H1 (cell line): ENCODE results near the gene DLK1. TPM values are rescaled to one million over a fixed set of nuclear protein-coding genes. Genes with fewer than 3 reads are reported as not detected.

Experiments
- CTCF ChIA-PET: fragments of 300-600 bp; sonication (Branson Sonifier 250); formaldehyde crosslinking; loops from one replicate; lab custom pipeline; 2021; ENCODE audit not compliant: partially characterized antibody; lab: Charles Lee
- POLR2A ChIA-PET: fragments of 300-600 bp; sonication (Branson Sonifier 250); formaldehyde crosslinking; loops from one replicate; lab custom pipeline; 2021; ENCODE audit warnings: inconsistent platforms; ENCODE audit not compliant: partially characterized antibody; lab: Charles Lee
- DNase-seq, 2 experiments: peaks; one replicate each; pipeline versions ENCODE4 v3.0.0 to v3.0.0-alpha.2; 2010 to 2022; ENCODE audit warnings: low spot score in 2 of 2, low read depth in 1 of 2, mixed read lengths in 1 of 2
- FAIRE-seq: peaks from 2 replicates; lab custom pipeline; 2011; peaks lifted over from hg19 to GRCh38; lab: Jason Lieb, UNC
- H2AFZ ChIP-seq: 2 replicates; pipeline ENCODE4 v1.8.1; 2012; ENCODE audit warnings: low read length, inconsistent platforms
- H2AK5ac ChIP-seq: 2 replicates; pipeline ENCODE4 v1.6.1; 2013; ENCODE audit warnings: low read depth, low read length
- H2BK120ac ChIP-seq: replicated peaks from 2 replicates; pipeline ENCODE3; 2013; ENCODE audit warnings: low read depth, low read length, inconsistent platforms
- H2BK12ac ChIP-seq: 2 replicates; pipeline ENCODE4 v1.6.1; 2013; ENCODE audit warnings: low read depth, low read length
- H2BK15ac ChIP-seq: 2 replicates; pipeline ENCODE4 v1.6.1; 2013; ENCODE audit warnings: low read length
- H2BK20ac ChIP-seq: 2 replicates; pipeline ENCODE4 v1.6.1; 2013; ENCODE audit warnings: low read length
- H2BK5ac ChIP-seq: 2 replicates; pipeline ENCODE4 v1.6.1; 2013; ENCODE audit warnings: low read depth, low read length
- H3K14ac ChIP-seq: 2 replicates; pipeline ENCODE4 v1.6.1; 2013; ENCODE audit warnings: inconsistent platforms; ENCODE audit not compliant: insufficient read length
- H3K18ac ChIP-seq: 2 replicates; pipeline ENCODE4 v1.6.1; 2013; ENCODE audit warnings: low read length; ENCODE audit errors: extremely low read depth
- H3K23ac ChIP-seq: 2 replicates; pipeline ENCODE4 v1.6.1; 2013; ENCODE audit warnings: inconsistent platforms; ENCODE audit not compliant: insufficient read length
- H3K23me2 ChIP-seq: 2 replicates; pipeline ENCODE4 v1.6.1; 2013; ENCODE audit warnings: low read depth, low read length
- H3K27ac ChIP-seq: 2 replicates; pipeline ENCODE4 v1.6.1; 2011; ENCODE audit warnings: low read depth, low read length, inconsistent platforms
- H3K27me3 ChIP-seq, 4 experiments: replicated peaks in 1 of 4; 1 replicate in 1 of 4; 2 replicates in 3 of 4; pipeline versions ENCODE4 v1.6.1 to v1.8.1; 2011 to 2013; ENCODE audit warnings: low read length in 3 of 4, mild to moderate bottlenecking in 3 of 4, inconsistent platforms in 2 of 4, mixed read lengths in 2 of 4, moderate library complexity in 1 of 4; ENCODE audit not compliant: control insufficient read depth in 3 of 4, insufficient read depth in 3 of 4; ENCODE audit errors: extremely low read depth in 1 of 4
- H3K36me3 ChIP-seq, 4 experiments: 2 replicates each; pipeline versions ENCODE4 v1.6.1 to v1.8.1; 2011 to 2013; ENCODE audit warnings: mild to moderate bottlenecking in 4 of 4, low read length in 3 of 4, moderate library complexity in 2 of 4, control low read depth in 1 of 4, inconsistent platforms in 1 of 4; ENCODE audit not compliant: insufficient read depth in 4 of 4, control insufficient read depth in 2 of 4
- H3K4ac ChIP-seq: replicated peaks from 2 replicates; pipeline ENCODE3; 2013; ENCODE audit warnings: low read length, low read depth, mixed read lengths, inconsistent platforms; ENCODE audit not compliant: insufficient read length
- H3K4me1 ChIP-seq, 4 experiments: replicated peaks in 1 of 4; 1 replicate in 1 of 4; 2 replicates in 3 of 4; pipeline versions ENCODE4 v1.6.1 to v1.8.1; 2011 to 2013; ENCODE audit warnings: low read length in 3 of 4, inconsistent platforms in 2 of 4, mixed read lengths in 1 of 4; ENCODE audit not compliant: insufficient read depth in 4 of 4, control insufficient read depth in 3 of 4
- H3K4me2 ChIP-seq, 2 experiments: 2 replicates each; pipeline versions ENCODE4 v1.6.1 to v1.8.1; 2011 to 2013; ENCODE audit warnings: low read depth in 2 of 2, low read length in 2 of 2, control low read depth in 1 of 2, inconsistent platforms in 1 of 2, mild to moderate bottlenecking in 1 of 2; ENCODE audit not compliant: insufficient read depth in 1 of 2
- H3K4me3 ChIP-seq, 4 experiments: fragments of 200-600, 300-600 bp in 1 of 4; sonication (generic), shearing (Covaris generic), sonication (Bioruptor Twin) in 1 of 4; 2 replicates each; pipeline versions ENCODE4 v1.5.1 to v1.8.1; 2011 to 2016; ENCODE audit warnings: low read length in 4 of 4, low read depth in 3 of 4, control low read depth in 2 of 4, inconsistent platforms in 2 of 4, mild to moderate bottlenecking in 2 of 4, mixed read lengths in 1 of 4, moderate library complexity in 1 of 4; ENCODE audit not compliant: insufficient read depth in 2 of 4; ENCODE audit errors: extremely low read depth in 1 of 4
- H3K56ac ChIP-seq: replicated peaks from 2 replicates; pipeline ENCODE3; 2013; ENCODE audit warnings: low read depth, mild to moderate bottlenecking, mixed read lengths, low read length, inconsistent platforms; ENCODE audit not compliant: insufficient read length
- H3K79me1 ChIP-seq: 2 replicates; pipeline ENCODE4 v1.6.1; 2013; ENCODE audit warnings: low read depth, low read length, control low read depth
- H3K79me2 ChIP-seq, 2 experiments: 2 replicates each; pipeline versions ENCODE4 v1.6.1 to v1.8.1; 2012 to 2013; ENCODE audit warnings: low read length in 2 of 2, mild to moderate bottlenecking in 2 of 2, inconsistent platforms in 1 of 2; ENCODE audit not compliant: insufficient read depth in 2 of 2, control insufficient read depth in 1 of 2
- H3K9ac ChIP-seq, 4 experiments: replicated peaks in 1 of 4; 1 replicate in 1 of 4; 2 replicates in 3 of 4; pipeline versions ENCODE4 v1.6.1 to v1.8.1; 2011 to 2013; ENCODE audit warnings: low read depth in 3 of 4, low read length in 3 of 4, control low read depth in 2 of 4, mild to moderate bottlenecking in 2 of 4, moderate library complexity in 2 of 4, inconsistent platforms in 1 of 4; ENCODE audit errors: extremely low read depth in 1 of 4
- H3K9me3 ChIP-seq, 2 experiments: 2 replicates each; pipeline versions ENCODE4 v1.6.1 to v1.8.1; 2012 to 2013; ENCODE audit warnings: mild to moderate bottlenecking in 2 of 2, moderate library complexity in 2 of 2, control low read depth in 1 of 2, inconsistent platforms in 1 of 2, low read depth in 1 of 2, low read length in 1 of 2, mixed read lengths in 1 of 2; ENCODE audit not compliant: insufficient read depth in 2 of 2
- H4K20me1 ChIP-seq, 2 experiments: replicated peaks in 1 of 2; 2 replicates each; pipeline versions ENCODE3 to v1.8.1; 2011 to 2013; ENCODE audit warnings: inconsistent platforms in 2 of 2, low read length in 2 of 2, mild to moderate bottlenecking in 1 of 2; ENCODE audit not compliant: insufficient read depth in 2 of 2, control insufficient read depth in 1 of 2
- H4K5ac ChIP-seq: 2 replicates; pipeline ENCODE4 v1.6.1; 2013; ENCODE audit warnings: low read length, low read depth, mixed read lengths, inconsistent platforms; ENCODE audit not compliant: insufficient read length
- H4K8ac ChIP-seq: 2 replicates; pipeline ENCODE4 v1.8.0; 2013; ENCODE audit warnings: mild to moderate bottlenecking, moderate library complexity, low read length, inconsistent platforms; ENCODE audit not compliant: insufficient read depth; ENCODE audit errors: extremely low read depth
- H4K91ac ChIP-seq: replicated peaks from 2 replicates; pipeline ENCODE3; 2013; ENCODE audit warnings: low read length, mixed read lengths, inconsistent platforms; ENCODE audit not compliant: insufficient read length
- CTBP2 ChIP-seq: IDR thresholded peaks from 2 replicates; pipeline ENCODE4 v1.7.0; 2011; ENCODE audit warnings: borderline replicate concordance, mild to moderate bottlenecking, moderate library complexity, mixed read lengths, low read length; ENCODE audit not compliant: insufficient read depth, insufficient read length
- HDAC6 ChIP-seq: IDR thresholded peaks from one replicate; pipeline ENCODE4 v1.7.1; 2012; ENCODE audit warnings: low read depth, mild to moderate bottlenecking, inconsistent platforms, low read length, moderate library complexity
- SAP30 ChIP-seq: fragments of 300-600 bp; sonication (generic); IDR thresholded peaks from 2 replicates; pipeline ENCODE4 v1.7.1; 2012; ENCODE audit warnings: low read length, moderate library complexity, mild to moderate bottlenecking, inconsistent platforms; ENCODE audit not compliant: insufficient read depth, insufficient replicate concordance
- SP4 ChIP-seq: IDR thresholded peaks from 2 replicates; pipeline ENCODE4 v1.6.1; 2012; ENCODE audit warnings: low read length, inconsistent platforms
- WGBS, 2 experiments: shearing (Covaris generic) in 1 of 2; methylation state at CpG; one replicate each; pipeline versions ENCODE4 v1.1.6 to v1.1.7; 2013 to 2015; ENCODE audit warnings: low lambda C conversion rate in 2 of 2, mixed read lengths in 2 of 2, inconsistent platforms in 1 of 2, low coverage in 1 of 2, missing lambda C conversion rate in 1 of 2; ENCODE audit not compliant: insufficient replicate concordance in 2 of 2, insufficient coverage in 1 of 2, insufficient read length in 1 of 2; ENCODE audit errors: extremely low coverage in 1 of 2, missing lambda C conversion rate in 1 of 2; 5-methylcytosine and 5-hydroxymethylcytosine counted together
- polyA plus RNA-seq, 7 experiments: library from polyadenylated mRNA; depleted of rRNA in 3 of 7; stranded (reverse) in 5 of 7; unstranded in 2 of 7; fragments of >200 nt in 5 of 7; fragments of 200-250 nt in 2 of 7; gene quantifications; 1 replicate in 5 of 7; 2 replicates in 1 of 7; 4 replicates in 1 of 7; pipeline versions ENCODE4 v1.2.1 to v1.2.3, GENCODE V29; 2011 to 2013; ENCODE audit warnings: missing spikeins in 2 of 7, mixed read lengths in 2 of 7
- total RNA-seq: library from RNA; stranded (reverse); fragmentation: NEBNext Ultra II Directional; extraction: Animal tissue kit (Norgen Biotek cat#: 25700); gene quantifications from 2 replicates; pipeline ENCODE4 v1.2.1, GENCODE V29; 2021

Gene DLK1
- total and polyA plus RNA-seq, 2 of the 8 experiments (the other 6 are each of a cell fraction or from before 2014, with no cell fraction given) = 1.3 to 2.4 TPM

DNA sequence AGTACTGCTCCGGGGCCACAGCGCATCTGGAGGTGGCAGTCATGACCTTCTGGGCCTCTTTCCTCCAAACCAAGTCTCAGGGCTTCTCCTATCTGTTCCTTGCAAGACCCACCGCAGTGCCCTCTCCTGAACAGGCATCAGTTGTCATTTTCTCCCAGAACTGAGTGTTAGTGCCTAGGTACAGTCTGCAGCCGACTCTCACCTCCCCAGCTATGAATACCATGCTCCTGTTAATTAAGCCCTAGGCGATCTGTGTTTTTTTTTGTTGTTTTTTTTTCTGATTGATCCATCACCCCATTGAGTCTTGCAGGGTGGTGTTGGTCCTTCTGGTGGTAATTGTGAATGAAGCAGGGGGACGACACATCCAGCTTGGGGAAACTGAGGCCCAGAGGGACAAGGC, 47.5 kb upstream of the DLK1 start:
- 0 out of 2 replicates have a peak overlapping the region, but pooled peaks have one; percentile 24 for H2AK5ac ChIP-seq
- no peaks in the 10 kb centered on the region for H3K36me3 ChIP-seq
- POLR2A ChIA-PET = no interaction called here
- no peak overlapping the region for H3K18ac ChIP-seq
- H4K91ac ChIP-seq = no peak overlapping the region
- H2BK120ac ChIP-seq = no peak overlapping the region
- no peaks in the 10 kb centered on the region for H3K9me3 ChIP-seq
- H3K4me3 ChIP-seq = no peak overlapping the region
- H2BK12ac ChIP-seq = no peak overlapping the region
- H3K4ac ChIP-seq = no peak overlapping the region
- no peaks in the 10 kb centered on the region for H3K79me2 ChIP-seq
- no peak overlapping the region for H3K9ac ChIP-seq
- no peak overlapping the region for H3K27ac ChIP-seq
- H3K4me1 ChIP-seq = peaks cover 0 to 9% (median 3%) of the 10 kb centered on the region in 4 experiments; a peak in 4 of 7 replicates
- CTCF ChIA-PET = interaction anchor here (1.7 to 8.3 kb wide), 2 partner anchors 15 to 262 kb away, joined by 5 to 60 read pairs; no protein-coding TSS in a partner anchor
- no peak overlapping the region for H4K8ac ChIP-seq
- peaks cover 0 to 2% (median under 1%) of the 10 kb centered on the region in 4 experiments; a peak in 2 of 7 replicates for H3K27me3 ChIP-seq
- FAIRE-seq (no peak), DNase-seq (no peak)
- no peaks in the 10 kb centered on the region for H3K23me2 ChIP-seq
- H3K79me1 ChIP-seq = no peaks in the 10 kb centered on the region
- H2BK20ac ChIP-seq = no peak overlapping the region
- no peak overlapping the region for H3K23ac ChIP-seq
- no peak for TF ChIP-seq SAP30
- no peak for TF ChIP-seq HDAC6
- TF ChIP-seq SP4 = no peak
- no peak for TF ChIP-seq CTBP2
- H2AFZ ChIP-seq = no peak overlapping the region
- H3K14ac ChIP-seq = no peak overlapping the region
- no peak overlapping the region for H2BK15ac ChIP-seq
- no peaks in the 10 kb centered on the region for H4K20me1 ChIP-seq
- H4K5ac ChIP-seq = no peak overlapping the region
- 93% methylated on average over 6 of the region's 6 CpGs; no CpG with 5 or more reads in 1 of the 2 experiments for WGBS, 2 experiments
- no peak overlapping the region for H2BK5ac ChIP-seq
- H3K4me2 ChIP-seq = no peak overlapping the region
- no peak overlapping the region for H3K56ac ChIP-seq
